Measurements from ENCODE around the gene HDAC6.
A peak's percentile ranks its signal among the peaks of the same experiment; 100 is the strongest.

DNA sequence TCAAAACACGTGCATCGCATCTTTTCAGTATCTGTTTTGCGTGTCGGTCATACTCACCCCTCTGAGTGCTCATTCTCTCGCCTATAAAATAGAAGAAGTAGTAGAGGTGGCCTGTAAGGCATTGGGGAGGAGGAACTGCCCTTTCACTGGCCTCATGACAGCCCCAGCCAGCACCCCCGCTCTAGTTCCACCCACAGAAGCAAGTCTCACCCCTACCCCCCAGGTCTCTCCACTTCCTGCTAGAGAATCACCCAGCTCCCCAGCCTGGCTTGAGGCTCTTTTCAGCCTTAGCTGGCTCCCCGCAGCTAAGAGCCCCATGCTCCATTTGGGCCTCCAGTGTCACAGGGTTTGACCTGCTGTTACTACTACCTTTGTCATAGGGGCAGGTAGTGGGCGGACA lies 11.8 kb downstream of the HDAC6 start:
- TF ChIP-seq, protein P1, sequence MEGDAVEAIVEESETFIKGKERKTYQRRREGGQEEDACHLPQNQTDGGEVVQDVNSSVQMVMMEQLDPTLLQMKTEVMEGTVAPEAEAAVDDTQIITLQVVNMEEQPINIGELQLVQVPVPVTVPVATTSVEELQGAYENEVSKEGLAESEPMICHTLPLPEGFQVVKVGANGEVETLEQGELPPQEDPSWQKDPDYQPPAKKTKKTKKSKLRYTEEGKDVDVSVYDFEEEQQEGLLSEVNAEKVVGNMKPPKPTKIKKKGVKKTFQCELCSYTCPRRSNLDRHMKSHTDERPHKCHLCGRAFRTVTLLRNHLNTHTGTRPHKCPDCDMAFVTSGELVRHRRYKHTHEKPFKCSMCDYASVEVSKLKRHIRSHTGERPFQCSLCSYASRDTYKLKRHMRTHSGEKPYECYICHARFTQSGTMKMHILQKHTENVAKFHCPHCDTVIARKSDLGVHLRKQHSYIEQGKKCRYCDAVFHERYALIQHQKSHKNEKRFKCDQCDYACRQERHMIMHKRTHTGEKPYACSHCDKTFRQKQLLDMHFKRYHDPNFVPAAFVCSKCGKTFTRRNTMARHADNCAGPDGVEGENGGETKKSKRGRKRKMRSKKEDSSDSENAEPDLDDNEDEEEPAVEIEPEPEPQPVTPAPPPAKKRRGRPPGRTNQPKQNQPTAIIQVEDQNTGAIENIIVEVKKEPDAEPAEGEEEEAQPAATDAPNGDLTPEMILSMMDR (IDR thresholded peaks at IDR 0.05; ENCODE audit: insufficient read depth, low read length) = no peak
- TF ChIP-seq SPI1 (IDR thresholded peaks at IDR 0.05; ENCODE audit: borderline replicate concordance, low read depth) (peak; percentile 60; the same call in 1 of the 2 replicates), POLR2AphosphoS5 (IDR thresholded peaks at IDR 0.05; ENCODE audit: low read depth) (no peak), GABPA (IDR thresholded peaks at IDR 0.05; ENCODE audit: low read depth) (no peak)
